Renal pelvis (tissue), 4 donors: ENCODE data around the gene CORT. TPM values are rescaled to one million over a fixed set of nuclear protein-coding genes. Genes with fewer than 3 reads are reported as not detected.

Experiments used
- DNase-seq: peaks from one replicate; pipeline ENCODE4 v3.0.0-alpha.2; 2013
- polyA plus RNA-seq, 3 donors: library from polyadenylated mRNA; unstranded; fragments of 120-200 nt; gene quantifications; one replicate each; pipeline ENCODE4 v1.2.1, GENCODE V29; 2013; ENCODE audit not compliant: insufficient read length in 3 of 3

CORT gene
- polyA plus RNA-seq, 3 donors, result 1.2 to 4.0 (median 2.7) TPM

- peak; percentile 90 for DNase-seq
These were observed 25.0 kb downstream of the CORT start, which contains the start of gene PEX14 for GRCh38 chr1:10474613-10475507. Gene PEX14 (plus strand): TSS chr1:10474950. CDS start chr1:10474967, 17 bp downstream.

GRCh38 chr1:10475510-10475909, 25.7 kb downstream of the CORT start:
- no peak for DNase-seq

GRCh38 chr1:10479296-10479695, 29.5 kb downstream of the CORT start:
- no peak for DNase-seq

- DNase-seq, result no peak
These were observed 30.8 kb downstream of the CORT start for GRCh38 chr1:10480614-10481013.

GRCh38 chr1:10484521-10484920, 34.7 kb downstream of the CORT start:
- DNase-seq, result no peak

GRCh38 chr1:10489291-10490055, 39.6 kb downstream of the CORT start:
- no peak for DNase-seq

GRCh38 chr1:10490286-10490970, 40.6 kb downstream of the CORT start:
- no peak for DNase-seq

GRCh38 chr1:10494418-10494753, 44.6 kb downstream of the CORT start:
- no peak for DNase-seq

- peak; percentile 71 for DNase-seq
These were observed 45.1 kb downstream of the CORT start for GRCh38 chr1:10494754-10495474.

- no peak for DNase-seq
These were observed 45.6 kb downstream of the CORT start for GRCh38 chr1:10495475-10495817.

GRCh38 chr1:10495952-10496351, 46.1 kb downstream of the CORT start:
- DNase-seq, result peak; percentile 76

- no peak for DNase-seq
These were observed 47.3 kb downstream of the CORT start for GRCh38 chr1:10497109-10497508.

- no peak for DNase-seq
These were observed 48.4 kb downstream of the CORT start for GRCh38 chr1:10498231-10498630.

Other genes with a start within 250 kb of the CORT start
- gene KIF1B, start 239.5 kb upstream of the CORT start, polyA plus RNA-seq, result 10 to 100 TPM; 39.8 to 53.0 (median 51.9) TPM
- gene PGD, start 51.0 kb upstream of the CORT start, polyA plus RNA-seq, result 100 to 1,000 TPM; 196 to 218 (median 199) TPM
- gene CENPS, start 19.6 kb upstream of the CORT start, polyA plus RNA-seq, result 10 to 100 TPM; 35.7 to 38.8 (median 36.2) TPM
- gene DFFA, start 22.5 kb downstream of the CORT start, polyA plus RNA-seq, result 10 to 100 TPM; 42.3 to 47.7 (median 43.9) TPM
- gene PEX14, start 24.9 kb downstream of the CORT start, polyA plus RNA-seq, result 10 to 100 TPM; 22.7 to 26.6 (median 26.1) TPM